Non-pigmented ciliary epithelial cell (primary cell): ENCODE measurements around the gene MTA3.

Experiments
- DNase-seq: peaks from one replicate; pipeline ENCODE4 v3.0.0-alpha.2; 2010; ENCODE audit warnings: low read depth

MTA3 gene

GRCh38 chr2:42787424-42787787 is 219.0 kb downstream of the MTA3 start:
- DNase-seq: no peak

GRCh38 chr2:42787788-42788477 is 219.5 kb downstream of the MTA3 start:
- DNase-seq: no peak

- no peak for DNase-seq
Observed at GRCh38 chr2:42788478-42788793, 220.0 kb downstream of the MTA3 start.

- DNase-seq: no peak
Observed at GRCh38 chr2:42788882-42789281, 220.4 kb downstream of the MTA3 start.

GRCh38 chr2:42789751-42790150 is 221.3 kb downstream of the MTA3 start:
- DNase-seq: no peak

- no peak for DNase-seq
Observed at GRCh38 chr2:42791606-42792005, 223.2 kb downstream of the MTA3 start.

- no peak for DNase-seq
Observed at GRCh38 chr2:42792087-42792582, 223.7 kb downstream of the MTA3 start.

- DNase-seq: no peak
Observed at GRCh38 chr2:42792583-42793333, 224.3 kb downstream of the MTA3 start, which contains the start of gene HAAO. Gene HAAO (minus strand): TSS chr2:42792583. CDS start chr2:42792536, 47 bp downstream.

GRCh38 chr2:42793334-42794270 is 225.2 kb downstream of the MTA3 start:
- DNase-seq: no peak

GRCh38 chr2:42794271-42795046 is 226.0 kb downstream of the MTA3 start:
- no peak for DNase-seq

GRCh38 chr2:42795275-42795674 is 226.8 kb downstream of the MTA3 start:
- DNase-seq: no peak

- DNase-seq: no peak
Observed at GRCh38 chr2:42795841-42796301, 227.4 kb downstream of the MTA3 start.

- no peak for DNase-seq
Observed at GRCh38 chr2:42796427-42797248, 228.2 kb downstream of the MTA3 start.

- no peak for DNase-seq
Observed at GRCh38 chr2:42797281-42797680, 228.8 kb downstream of the MTA3 start.

- no peak for DNase-seq
Observed at GRCh38 chr2:42799881-42800280, 231.4 kb downstream of the MTA3 start.

GRCh38 chr2:42800461-42800962 is 232.1 kb downstream of the MTA3 start:
- no peak for DNase-seq

- no peak for DNase-seq
Observed at GRCh38 chr2:42800981-42801380, 232.5 kb downstream of the MTA3 start.

GRCh38 chr2:42801381-42801780 is 232.9 kb downstream of the MTA3 start:
- no peak for DNase-seq

- DNase-seq: no peak
Observed at GRCh38 chr2:42802150-42802549, 233.7 kb downstream of the MTA3 start.

GRCh38 chr2:42804338-42804737 is 235.9 kb downstream of the MTA3 start:
- DNase-seq: no peak
